HCEC 1CT (cell line): ENCODE results near the gene SART1.

Experiments used
- DNase-seq: peaks from one replicate; pipeline ENCODE4 v3.0.0-alpha.2; 2017

SART1 gene, protein sequence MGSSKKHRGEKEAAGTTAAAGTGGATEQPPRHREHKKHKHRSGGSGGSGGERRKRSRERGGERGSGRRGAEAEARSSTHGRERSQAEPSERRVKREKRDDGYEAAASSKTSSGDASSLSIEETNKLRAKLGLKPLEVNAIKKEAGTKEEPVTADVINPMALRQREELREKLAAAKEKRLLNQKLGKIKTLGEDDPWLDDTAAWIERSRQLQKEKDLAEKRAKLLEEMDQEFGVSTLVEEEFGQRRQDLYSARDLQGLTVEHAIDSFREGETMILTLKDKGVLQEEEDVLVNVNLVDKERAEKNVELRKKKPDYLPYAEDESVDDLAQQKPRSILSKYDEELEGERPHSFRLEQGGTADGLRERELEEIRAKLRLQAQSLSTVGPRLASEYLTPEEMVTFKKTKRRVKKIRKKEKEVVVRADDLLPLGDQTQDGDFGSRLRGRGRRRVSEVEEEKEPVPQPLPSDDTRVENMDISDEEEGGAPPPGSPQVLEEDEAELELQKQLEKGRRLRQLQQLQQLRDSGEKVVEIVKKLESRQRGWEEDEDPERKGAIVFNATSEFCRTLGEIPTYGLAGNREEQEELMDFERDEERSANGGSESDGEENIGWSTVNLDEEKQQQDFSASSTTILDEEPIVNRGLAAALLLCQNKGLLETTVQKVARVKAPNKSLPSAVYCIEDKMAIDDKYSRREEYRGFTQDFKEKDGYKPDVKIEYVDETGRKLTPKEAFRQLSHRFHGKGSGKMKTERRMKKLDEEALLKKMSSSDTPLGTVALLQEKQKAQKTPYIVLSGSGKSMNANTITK

DNA sequence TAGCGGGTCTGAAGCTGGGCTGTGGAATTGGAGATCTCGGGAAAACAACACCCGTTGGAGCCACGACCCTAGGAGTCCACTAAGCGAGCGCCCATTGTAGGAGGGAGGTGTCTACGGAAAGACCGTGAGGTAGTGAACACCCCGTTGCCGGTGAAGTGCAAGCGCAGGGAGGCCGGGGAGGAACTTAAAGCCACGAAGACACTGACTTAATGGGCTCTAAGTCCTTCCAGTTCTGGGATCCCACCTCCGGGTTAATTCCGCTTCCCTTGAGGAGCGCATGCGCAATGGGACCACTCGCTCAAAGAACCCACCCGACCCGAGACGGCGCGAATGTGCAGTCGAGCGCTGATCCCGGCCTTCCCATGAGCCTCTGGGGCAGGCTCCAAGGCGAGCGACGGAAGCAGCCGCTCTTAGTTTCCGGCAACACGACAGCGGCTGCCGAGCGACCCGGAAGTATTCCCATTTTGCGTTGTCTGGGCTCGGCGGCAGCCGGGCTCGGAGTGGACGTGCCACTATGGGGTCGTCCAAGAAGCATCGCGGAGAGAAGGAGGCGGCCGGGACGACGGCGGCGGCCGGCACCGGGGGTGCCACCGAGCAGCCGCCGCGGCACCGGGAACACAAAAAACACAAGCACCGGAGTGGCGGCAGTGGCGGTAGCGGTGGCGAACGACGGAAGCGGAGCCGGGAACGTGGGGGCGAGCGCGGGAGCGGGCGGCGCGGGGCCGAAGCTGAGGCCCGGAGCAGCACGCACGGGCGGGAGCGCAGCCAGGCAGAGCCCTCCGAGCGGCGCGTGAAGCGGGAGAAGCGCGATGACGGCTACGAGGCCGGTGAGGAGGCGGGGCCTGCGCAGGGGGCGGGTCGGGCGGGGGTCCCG lies at the start of gene SART1:
Gene SART1 (plus strand): TSS at position 468 of the 874 bp plus-strand sequence. CDS start 47 bp downstream, at position 515.
- peak; percentile 97 for DNase-seq

DNA sequence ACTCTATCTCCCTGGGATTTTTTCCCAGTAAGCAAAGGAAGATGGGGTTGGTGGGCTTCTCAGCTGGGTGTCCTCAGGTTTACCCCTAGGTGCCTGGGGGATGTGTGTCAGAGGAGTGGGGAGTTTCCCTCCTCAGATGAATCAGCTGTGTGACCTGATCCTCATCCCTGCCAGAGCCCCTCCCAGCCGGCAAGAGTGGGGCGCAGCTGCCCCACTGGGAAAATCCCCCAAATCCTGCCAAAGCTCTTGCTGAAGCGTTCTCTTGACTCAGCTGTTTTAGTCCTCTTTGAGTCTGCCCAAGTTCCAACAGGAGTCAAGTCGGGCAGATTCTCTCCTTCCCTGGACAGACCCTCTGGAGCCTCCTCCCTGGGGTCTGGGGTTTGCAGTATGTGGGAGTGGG lies 48.7 kb upstream of the SART1 start:
- peak; percentile 83 for DNase-seq

DNA sequence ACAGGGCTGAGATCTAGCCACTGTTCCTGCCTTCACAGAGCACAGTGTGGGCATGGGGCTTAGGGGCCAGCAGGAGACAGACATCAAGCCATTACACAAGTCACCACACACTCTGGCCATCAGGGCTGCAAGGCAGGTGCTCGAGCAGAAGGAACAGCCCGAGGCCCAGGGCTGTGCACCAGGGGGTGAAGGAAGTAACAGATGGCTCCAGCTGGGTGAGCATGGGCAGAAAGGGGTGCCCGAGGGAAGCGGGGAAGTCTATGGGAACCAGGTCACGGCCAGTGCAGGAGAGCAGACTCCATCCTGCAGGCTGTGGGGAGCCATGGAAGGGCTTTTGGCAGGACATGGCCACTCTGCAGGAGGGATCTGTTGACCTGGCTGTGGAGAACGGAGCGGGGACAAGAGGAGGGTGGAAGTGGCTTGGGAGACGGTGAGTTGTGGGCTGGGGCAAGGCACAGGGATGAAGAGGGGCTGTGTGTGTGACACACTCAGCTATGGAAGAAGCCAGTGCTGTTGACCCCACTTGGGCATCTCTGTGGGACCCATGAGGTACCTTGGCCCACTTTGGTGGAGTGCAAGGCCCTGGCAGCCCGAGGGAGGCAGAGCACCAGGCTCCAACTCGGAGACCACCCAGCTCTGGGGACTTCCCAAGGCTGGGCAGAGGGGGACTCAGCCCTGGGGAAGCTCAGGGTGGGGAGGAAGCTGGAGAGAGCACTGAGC lies 46.3 kb upstream of the SART1 start:
- peak; percentile 73 for DNase-seq

DNA sequence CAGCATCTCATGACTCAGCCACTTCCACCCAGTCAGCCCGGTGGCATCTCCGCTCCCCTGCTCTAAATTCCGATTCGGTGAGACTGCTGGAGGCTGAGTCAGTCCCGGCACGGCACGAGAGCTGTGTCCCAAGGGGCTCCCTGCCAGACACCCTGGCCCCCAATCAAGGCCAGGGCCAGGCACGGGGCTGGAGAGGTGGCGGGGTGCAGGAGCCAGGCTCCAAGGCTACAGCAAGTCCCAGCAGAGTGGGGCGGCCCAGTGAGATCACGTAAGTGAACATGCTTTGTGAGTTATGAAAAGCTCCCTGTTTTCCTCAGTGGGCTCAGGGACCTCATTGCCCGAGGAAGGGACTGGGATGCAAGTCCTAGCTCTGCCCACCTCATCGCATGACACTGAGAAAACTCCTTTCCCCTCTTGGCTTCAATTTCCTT lies 45.7 kb upstream of the SART1 start:
- DNase-seq, result peak; percentile 99

DNA sequence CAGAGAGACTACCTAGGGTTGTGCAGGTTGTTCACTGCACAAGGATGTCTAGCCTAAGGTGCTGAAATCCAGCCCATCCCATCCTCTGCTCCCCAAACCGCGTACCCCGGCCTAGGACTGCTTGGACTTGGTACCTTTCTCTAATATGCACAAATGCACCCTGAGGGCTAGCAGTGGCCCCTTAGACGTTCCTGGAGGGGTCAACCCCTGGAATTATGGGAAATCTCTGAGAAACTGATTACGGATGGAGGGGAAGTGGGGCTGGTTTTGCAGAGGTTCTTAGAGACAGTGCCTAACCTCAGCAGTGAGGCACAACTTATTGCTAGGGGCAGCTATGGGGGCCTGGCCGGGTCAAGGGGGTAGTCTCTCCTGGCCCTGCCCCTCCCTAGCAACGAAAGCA lies 45.1 kb upstream of the SART1 start:
- DNase-seq, result no peak

DNA sequence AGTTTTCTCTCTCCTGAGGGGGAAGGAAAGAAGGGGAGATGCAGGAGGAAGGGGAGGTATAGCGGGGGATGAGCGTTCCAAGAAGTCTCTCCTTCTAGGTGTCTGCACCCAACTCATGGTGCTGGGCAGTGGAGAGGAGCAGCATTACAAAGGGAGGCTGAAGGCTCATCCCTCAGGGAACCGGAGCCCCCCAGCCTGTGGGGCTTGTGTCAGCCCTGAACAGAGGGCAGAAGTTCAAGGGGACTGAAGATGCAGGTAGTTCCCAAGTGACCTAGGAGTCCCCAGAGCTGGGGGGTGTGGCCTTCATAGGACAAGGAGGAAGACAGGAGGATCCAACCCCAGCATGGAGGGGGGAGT lies 44.5 kb upstream of the SART1 start:
- DNase-seq, result no peak

DNA sequence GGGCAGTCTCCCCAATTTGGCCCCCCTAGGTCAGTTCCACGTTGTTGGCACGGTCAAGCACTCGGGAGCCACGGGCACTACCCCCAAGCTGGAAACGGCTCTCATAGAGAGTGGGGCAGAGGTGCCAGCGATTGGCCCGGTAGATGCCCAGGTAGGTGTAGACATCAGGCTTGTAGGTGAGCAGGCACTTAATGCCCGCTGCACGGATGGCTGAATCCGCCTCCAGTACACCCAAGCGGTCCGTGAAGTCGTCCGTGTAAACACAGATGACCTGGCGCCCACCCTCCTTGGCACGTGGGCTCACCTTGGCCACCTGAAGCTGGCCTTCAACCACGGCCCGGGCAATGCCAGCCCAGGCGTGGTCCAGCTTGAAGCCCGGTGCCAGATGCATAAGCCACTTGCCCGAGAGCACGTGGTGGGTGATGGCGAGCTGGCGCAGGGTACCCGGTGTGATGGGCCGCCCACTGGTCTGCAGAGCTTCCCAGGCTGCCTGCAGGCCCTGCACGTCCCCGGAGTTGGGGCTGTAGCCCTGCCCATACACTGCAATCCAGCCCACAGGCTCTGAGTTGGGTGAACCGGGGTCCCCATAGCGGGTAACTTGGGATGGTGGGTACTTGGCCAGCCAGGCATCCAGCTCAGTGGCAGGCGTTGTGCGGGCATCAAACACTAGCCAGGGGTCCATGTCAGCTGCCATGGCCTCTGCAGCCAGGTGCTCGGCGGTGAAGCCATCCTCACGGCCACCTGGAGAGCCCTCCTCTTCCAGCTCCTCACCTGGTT lies 43.9 kb upstream of the SART1 start:
- DNase-seq, result no peak

- DNase-seq, result no peak
Observed at GRCh38 chr11:65918211-65919140, 43.1 kb upstream of the SART1 start, which contains the start of gene C11orf68. Gene C11orf68, minus strand, starts transcription at chr11:65919062. Its CDS starts 31 bp downstream, at chr11:65919031.

- DNase-seq, result peak; percentile 99
Observed at GRCh38 chr11:65919141-65919572, 42.4 kb upstream of the SART1 start, which contains the start of gene DRAP1. Gene DRAP1, plus strand, starts transcription at chr11:65919426. Its CDS starts 76 bp downstream, at chr11:65919502.

DNA sequence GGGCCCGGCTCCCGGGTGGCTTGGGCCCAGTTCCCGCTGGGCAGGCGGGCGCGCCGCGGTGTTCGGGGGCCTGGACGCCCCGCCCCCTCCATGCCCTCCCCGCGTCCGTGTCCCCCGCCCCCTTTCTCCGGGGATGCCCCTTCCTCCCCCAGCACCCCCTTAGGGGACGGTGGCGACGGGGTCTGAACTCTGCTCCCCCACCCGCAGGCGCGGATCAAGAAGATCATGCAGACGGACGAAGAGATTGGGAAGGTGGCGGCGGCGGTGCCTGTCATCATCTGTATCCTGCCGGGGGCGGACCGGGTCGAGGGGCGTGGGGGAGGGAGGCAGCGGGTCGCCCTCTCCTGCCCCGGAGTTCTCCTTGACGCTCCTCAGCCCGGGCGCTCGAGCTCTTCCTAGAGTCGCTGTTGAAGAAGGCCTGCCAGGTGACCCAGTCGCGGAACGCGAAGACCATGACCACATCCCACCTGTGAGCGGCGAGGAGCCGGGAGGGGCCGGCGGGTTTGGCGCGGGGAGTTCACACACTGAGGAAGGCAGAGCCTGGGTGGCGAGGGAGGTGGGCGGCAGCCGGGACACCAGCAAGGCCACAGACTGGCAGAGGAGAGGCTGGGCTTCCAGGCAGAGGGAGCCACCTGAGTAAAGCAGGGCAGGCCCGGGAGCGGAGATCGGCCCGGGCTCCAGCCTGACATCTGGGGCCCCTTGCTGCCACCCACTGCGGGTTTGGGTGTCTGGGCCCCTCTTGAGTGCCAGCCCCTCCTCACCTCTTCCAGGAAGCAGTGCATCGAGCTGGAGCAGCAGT lies 41.8 kb upstream of the SART1 start:
- DNase-seq, result no peak

DNA sequence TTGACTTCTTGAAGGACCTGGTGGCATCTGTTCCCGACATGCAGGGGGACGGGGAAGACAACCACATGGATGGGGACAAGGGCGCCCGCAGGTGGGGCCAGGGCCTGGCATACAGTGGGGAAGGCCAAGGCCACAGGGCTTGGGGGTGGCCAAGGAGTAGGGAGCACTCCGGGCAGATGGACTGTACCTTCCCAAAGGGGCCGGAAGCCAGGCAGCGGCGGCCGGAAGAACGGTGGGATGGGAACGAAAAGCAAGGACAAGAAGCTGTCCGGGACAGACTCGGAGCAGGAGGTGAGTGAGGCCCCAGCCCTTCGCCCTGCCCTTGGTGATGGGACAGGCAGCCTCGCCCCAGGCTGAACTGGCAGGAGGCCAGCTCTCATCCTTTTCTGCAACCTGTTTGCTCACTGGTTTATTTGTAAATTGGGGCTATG lies 41.1 kb upstream of the SART1 start:
- DNase-seq, result no peak

DNA sequence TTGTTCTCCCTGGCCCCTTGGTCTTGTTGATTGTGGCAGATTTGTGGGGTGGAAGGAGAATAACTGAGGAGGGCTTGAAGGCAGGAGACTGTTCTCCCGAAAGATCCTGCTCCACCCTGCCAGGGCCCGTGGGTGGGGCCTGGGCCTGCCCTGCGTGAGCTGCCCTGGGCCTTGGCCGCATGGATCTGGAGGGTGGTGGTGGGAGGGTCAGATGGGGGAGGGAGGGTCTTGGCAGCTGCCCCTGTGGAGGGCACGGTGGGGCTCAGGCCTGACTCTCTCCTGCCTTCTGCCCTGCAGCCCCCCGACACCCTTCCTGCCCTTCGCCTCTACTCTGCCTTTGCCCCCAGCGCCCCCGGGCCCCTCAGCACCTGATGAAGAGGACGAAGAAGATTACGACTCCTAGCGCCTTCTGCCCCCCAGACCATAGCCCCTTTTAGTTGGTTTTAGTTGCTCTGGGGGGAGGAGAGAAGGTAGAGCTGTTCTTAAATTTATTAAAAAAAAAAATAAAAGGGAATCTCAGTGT lies 40.4 kb upstream of the SART1 start:
- DNase-seq, result no peak

DNA sequence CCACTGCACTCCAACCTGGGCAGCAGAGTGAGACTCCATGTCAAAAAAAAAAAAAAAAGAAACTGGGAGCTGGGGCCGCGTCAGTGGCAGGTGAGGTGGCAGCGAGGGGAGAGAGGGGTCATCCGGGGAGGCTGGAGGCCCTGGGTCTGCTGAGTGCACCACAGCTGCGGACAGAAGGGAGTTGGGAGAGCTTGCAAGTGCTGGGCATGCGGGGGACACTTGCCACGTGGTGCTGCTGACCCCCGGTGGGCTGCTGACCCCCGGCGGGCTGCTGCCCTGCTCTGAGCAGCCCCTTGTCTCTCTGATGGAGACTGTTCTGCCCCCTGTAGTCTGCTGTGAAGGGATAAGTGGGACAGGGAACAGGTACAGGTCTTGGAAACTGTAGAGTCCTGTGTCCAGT lies 39.7 kb upstream of the SART1 start:
- no peak for DNase-seq

DNA sequence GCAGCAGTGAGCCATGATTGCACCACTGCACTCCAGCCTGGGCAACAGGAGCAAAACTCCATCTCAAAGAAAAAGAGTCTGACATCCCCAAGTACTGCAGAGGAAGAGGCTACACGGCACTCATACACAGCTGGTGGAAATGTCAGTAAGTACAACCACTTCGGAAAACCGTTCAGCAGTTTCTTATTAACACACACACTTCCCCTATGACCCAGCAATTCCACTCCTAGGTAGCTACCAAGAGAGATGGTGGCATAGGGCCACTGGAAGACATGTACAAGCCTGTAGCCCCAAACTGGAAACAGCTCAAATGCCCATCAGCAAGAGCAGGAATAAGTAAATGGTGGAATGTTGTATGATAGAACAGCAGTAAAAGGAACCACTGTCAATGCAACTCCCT lies 39.0 kb upstream of the SART1 start:
- DNase-seq, result no peak

DNA sequence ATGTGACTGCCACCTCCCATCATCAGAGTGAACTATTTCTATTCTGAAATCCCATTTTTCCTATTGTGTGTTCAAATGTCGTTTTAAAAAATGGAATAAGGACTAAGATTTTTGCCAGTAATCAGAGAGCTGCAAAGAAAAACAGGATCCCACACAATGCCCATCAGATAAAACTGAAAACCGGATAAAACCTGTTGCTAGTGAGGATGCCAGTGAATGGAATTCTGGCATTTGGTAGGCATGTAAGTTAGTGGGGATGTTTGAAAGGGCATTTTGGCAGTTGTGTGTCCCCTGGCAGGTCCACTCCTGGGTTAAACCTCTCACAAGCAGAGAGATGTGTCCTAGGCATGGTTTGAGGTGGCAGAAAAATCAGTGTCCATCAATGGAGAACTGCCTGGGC lies 36.1 kb upstream of the SART1 start:
- DNase-seq, result no peak

DNA sequence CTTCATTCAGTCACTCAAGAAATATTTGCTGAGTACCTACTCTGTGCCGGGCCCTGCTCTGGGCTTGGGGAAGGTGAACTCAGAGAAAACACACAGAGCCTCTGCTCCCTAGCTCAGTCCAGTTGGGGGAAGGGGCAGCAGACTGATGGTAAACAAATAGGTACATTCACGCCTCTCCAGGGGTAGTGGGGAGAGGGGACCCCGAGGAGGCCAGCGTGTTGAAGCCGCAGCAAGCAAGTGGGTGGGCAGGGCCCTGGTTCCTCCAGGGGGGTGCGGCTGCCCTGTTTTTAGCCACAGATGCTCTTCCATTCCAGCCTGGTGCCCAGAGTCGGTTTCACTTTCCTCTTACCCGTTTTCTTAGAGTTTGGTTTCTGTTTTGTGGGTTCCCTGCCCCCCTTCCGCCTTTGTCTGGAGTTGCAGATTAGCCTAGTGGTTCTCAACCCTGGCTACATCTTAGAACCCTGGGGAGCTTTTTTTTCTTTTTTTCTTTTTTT lies 33.6 kb upstream of the SART1 start:
- DNase-seq, result no peak

- DNase-seq, result no peak
Observed at GRCh38 chr11:65928667-65929066, 32.9 kb upstream of the SART1 start.

DNA sequence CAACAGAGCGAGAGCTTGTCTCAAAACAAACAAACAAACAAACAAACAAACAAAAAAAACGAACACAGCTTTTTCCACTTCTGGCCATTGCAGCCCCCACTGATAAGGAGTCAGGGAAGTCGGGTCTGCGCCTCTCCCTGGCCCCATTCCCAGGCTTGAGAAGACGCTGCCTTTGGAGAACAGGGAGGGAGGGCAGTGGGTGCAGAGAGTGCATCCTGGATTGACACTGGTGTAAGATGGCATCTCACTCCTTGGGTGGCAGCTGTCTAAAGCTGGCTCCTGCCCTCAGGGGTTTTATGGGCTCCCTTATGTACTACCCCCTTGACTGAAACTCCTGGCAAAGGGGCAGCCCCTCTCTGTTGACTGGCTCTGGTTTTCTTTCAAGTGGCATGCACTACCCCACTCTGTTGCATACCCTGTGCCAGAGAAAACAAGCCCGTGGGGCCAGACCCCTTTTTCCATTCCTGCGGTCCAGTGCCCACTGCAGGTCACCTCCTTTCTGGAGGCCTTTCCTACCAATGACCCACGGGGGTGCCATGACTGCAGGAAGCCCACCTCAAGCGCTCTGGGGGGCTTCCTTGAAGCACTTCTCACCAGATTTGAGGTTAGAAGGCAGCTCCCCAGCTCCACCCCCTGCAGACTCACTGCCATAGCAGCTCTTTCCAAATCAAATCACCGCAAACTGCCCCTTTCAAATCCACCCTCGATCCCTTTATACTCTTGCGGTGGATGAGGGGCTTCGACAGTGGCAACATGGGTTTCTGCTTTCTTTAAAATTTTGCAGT lies 29.6 kb upstream of the SART1 start:
- no peak for DNase-seq
